Adipose tissue (tissue), 3 donors: Measurements from ENCODE around the gene EMX1. TPM values are rescaled to one million over a fixed set of nuclear protein-coding genes. Genes with fewer than 3 reads are reported as not detected.

ENCODE experiments used
- polyA plus RNA-seq, 3 donors: library from polyadenylated mRNA; stranded (reverse); fragments of 200-250 nt; gene quantifications; one replicate each; pipeline ENCODE4 v1.2.3, GENCODE V29; 2013
- donor health status: healthy with polysubstance abuse.
- donor health status: Bipolar disorder and iron deficiency.
- donor health status: healthy.

The EMX1 gene
- polyA plus RNA-seq, 3 donors: 0.10 to 0.45 (median 0.34) TPM

Other genes starting within 250 kb of the EMX1 start
- 1 to 10 TPM; 3.2 to 8.2 (median 8.0) TPM for gene EXOC6B, start 91.5 kb upstream of the EMX1 start, polyA plus RNA-seq
- gene SPR, start 30.1 kb upstream of the EMX1 start, polyA plus RNA-seq: 10 to 100 TPM; 29.0 to 57.6 (median 34.9) TPM
- gene SFXN5, start 154.2 kb downstream of the EMX1 start, polyA plus RNA-seq: 1 to 10 TPM; 2.8 to 5.3 (median 4.5) TPM
- 10 to 100 TPM; 13.5 to 17.7 (median 14.3) TPM for gene RAB11FIP5, start 195.4 kb downstream of the EMX1 start, polyA plus RNA-seq